ENCODE measurements around the gene DCLRE1B. TPM values are rescaled to one million over a fixed set of nuclear protein-coding genes. Genes with fewer than 3 reads are reported as not detected.

DCLRE1B gene
- 8.3 to 9.9 TPM (median 9.5 TPM) in 5 replicates for total RNA-seq (2022; extraction: Qiagen RNA extraction)

DNA sequence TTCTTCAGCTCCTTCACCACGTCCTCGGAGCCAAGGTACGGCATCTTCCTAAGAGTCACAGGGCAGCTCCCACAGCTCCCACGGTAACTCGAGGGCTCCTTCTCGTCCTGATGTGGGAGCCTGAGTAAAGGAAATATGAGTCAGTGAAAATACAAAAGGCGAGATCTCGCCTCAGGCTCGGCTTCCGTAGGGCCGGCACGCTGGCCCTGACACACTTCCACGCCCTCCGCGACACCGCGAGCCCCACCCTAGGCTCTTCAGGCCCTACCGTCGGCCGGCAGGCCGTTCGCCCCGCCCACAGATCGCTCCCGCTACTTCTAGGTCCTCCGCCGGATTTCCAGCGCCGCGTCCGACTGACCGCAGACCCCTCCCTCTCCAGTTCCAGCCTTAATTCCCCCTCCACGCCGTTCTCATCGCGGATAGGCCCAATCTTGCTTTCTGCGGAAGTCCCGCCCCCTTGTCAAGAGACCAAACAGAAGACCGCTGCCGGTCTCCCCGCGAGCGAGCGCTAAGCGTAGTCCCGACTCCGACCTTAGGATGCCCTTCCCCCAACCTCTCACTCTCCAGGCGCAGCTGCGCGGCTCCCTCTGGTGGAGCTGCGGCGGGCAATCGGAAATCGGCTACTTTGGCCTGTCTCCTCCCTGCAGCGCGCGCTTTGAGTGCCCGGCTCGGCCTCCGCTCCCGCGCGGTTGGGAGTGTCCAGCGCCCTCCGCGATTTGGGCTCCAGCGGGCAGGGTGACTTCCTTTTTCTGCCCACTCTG, at the start of gene DCLRE1B, which contains the start of gene AP4B1:
Gene DCLRE1B, plus strand, starts transcription at position 653 of the 761 bp plus-strand sequence. CDS start 261 bp downstream, outside the sequence.
Gene AP4B1, minus strand, starts transcription at position 126 of the 761 bp plus-strand sequence. Its CDS starts 82 bp downstream, at position 44.

DNA sequence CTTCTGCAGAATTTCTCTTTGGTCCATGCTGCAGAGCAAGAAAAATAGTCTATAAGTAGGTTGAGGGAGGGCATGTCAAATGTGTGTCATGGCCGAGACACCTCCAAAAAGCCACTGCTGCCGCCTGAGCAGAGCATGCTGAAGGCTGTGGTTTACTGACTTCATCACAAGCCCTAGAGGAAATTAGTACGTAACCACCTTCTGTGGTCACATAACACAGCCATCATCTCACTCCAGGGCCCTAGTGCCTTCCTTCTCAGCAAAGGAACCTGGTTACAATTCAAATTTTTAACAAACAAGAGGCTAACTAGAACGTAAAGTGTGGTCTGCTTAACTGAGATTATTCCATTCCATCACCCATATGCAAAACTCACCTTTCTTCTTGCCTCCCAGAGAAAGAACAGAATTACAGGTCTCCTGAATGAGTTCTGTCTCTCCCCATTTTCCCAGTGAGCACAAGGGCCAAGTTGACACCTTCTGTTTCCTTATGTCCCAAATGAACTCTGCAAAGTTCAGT, 33.5 kb upstream of the DCLRE1B start, which contains the start of gene PTPN22:
Gene PTPN22, minus strand, starts transcription at position 116 of the 517 bp plus-strand sequence.

DNA sequence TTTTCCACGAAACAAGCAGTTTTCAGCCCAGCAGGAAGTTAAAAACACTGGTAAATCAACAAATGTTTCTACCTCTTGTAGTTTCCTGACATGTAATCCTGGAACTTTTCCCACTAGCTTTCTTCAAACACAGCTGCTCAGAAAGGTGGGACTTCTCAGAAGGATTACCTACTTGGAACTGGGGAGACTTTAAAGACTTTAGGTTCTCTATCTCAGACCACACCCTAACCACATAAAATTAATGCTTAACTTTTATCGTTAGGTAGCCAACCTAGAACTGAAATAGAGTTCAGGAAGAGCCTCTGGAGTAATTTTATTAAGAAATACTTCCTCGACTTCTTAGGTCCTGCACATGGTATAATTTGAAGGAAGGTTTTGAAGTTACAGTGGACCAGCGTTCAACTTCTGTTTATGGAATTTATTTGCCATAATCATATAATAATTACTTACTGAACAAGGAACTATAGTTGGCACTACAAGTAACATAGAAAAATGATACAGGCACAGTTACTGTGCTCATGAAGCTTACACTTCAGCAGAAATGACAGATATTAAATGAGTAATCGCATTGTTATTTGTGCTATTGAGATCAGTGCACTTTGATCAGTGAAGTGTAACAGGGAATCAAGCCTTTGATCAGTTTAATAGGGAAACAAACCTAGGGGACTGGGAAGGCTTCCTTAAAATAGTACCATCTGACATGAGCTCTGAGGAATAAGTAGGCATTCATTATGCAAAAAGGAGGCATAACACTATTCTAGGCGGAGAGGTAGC, 17.5 kb upstream of the DCLRE1B start, which contains the start of gene BCL2L15:
Gene BCL2L15, minus strand, starts transcription at position 180 of the 774 bp plus-strand sequence. CDS start 206 bp downstream, outside the sequence.

DNA sequence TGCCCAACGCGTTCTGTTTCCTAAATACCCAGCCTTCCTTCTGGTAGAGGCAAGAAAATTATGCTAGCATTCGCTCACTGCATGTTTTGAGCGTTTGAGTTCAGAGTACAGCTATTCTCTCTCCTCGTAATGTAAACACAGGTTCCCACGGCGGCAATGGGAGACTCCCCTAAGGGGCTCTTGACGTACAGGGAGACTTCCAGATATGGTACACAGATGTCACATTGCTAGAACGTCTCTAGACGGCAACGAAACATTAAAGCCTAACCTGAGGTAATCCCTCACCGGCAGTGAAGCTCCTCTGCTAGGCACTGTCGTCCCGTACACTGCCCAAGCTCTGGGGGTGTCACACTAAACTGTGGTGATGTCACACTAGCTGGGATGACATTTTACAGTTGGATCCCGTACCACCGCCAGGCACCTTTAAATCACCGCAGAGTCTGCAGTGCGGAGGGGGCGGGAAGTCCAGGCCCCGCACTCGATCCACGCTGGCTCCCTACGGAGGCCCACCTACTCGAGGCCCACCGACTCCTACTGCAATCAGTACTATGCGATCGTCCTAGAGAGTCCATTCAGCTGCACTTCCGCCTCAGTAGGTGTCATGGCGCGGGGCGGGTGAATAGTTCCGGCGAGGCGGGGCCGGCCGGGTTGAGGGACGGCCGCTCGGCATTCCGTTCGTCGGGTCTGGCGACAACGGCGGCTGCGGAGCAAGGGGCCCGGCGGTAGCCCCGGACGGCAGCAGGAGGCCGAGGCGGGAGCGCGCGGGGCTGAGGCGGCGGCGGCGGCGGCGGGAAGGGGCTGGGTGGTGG, 24.0 kb downstream of the DCLRE1B start, which contains the start of gene HIPK1:
Gene HIPK1, plus strand, starts transcription at position 384 of the 809 bp plus-strand sequence.

Other genes starting within 250 kb of the DCLRE1B start
- gene PHTF1, start 145.8 kb upstream of the DCLRE1B start, total RNA-seq (2022; extraction: Qiagen RNA extraction), result 14.8 to 16.0 TPM (median 15.6 TPM) in 5 replicates
- 3.6 to 4.5 TPM (median 3.9 TPM) in 5 replicates for gene RSBN1, start 92.8 kb upstream of the DCLRE1B start, total RNA-seq (2022; extraction: Qiagen RNA extraction)
- gene PTPN22, start 33.6 kb upstream of the DCLRE1B start, total RNA-seq (2022; extraction: Qiagen RNA extraction), result not detected in 5 replicates
- gene BCL2L15, start 17.7 kb upstream of the DCLRE1B start, total RNA-seq (2022; extraction: Qiagen RNA extraction), result 0.44 to 1.2 TPM (median 0.58 TPM) in 5 replicates
- gene AP4B1, start 527 bp upstream of the DCLRE1B start, total RNA-seq (2022; extraction: Qiagen RNA extraction), result 8.5 to 10.3 TPM (median 9.4 TPM) in 5 replicates
- gene HIPK1, start 24.0 kb downstream of the DCLRE1B start, total RNA-seq (2022; extraction: Qiagen RNA extraction), result 13.1 to 17.8 TPM (median 15.2 TPM) in 5 replicates
- gene OLFML3, start 74.1 kb downstream of the DCLRE1B start, total RNA-seq (2022; extraction: Qiagen RNA extraction), result 3.7 to 4.0 TPM (median 3.8 TPM) in 5 replicates
- 0.35 to 0.61 TPM (median 0.39 TPM) in 5 replicates for gene SYT6, start 248.5 kb downstream of the DCLRE1B start, total RNA-seq (2022; extraction: Qiagen RNA extraction)

Data from A549 treated with CORT108297 at 1 μM for 4 hours (cell line).